IMR-90 (cell line): ENCODE measurements around the gene POFUT1. TPM values are rescaled to one million over a fixed set of nuclear protein-coding genes. Genes with fewer than 3 reads are reported as not detected.

Source experiments
- ATAC-seq: fragments of 200-7000 bp; cut with Tn5 transposase; 2 replicates; pipeline ENCODE4 v1.9.1; 2020; ENCODE audit warnings: low read depth, mild to moderate bottlenecking, moderate library complexity
- BruUV-seq: library from RNA; stranded (reverse); fragments of 400-500 nt; replicated peaks from 2 replicates; lab custom pipeline; 2021; lab: Mats Ljungman, UMichigan
- CTCF ChIA-PET: fragments of 300-600 bp; formaldehyde crosslinking; extraction: SDS; loops from one replicate; lab custom pipeline; 2021; ENCODE audit warnings: antibody characterized with exemption; lab: Yijun Ruan, JAX
- POLR2A ChIA-PET: fragments of 300-600 bp; sonication (Branson Sonifier 250); formaldehyde crosslinking; loops from one replicate; lab custom pipeline; 2022; ENCODE audit warnings: antibody characterized with exemption; ENCODE audit not compliant: unreplicated experiment; lab: Charles Lee
- DNase-seq: peaks from one replicate; pipeline ENCODE4 v3.0.0; 2013
- H2AFZ ChIP-seq: replicated peaks from 2 replicates; pipeline ENCODE3; 2013; ENCODE audit warnings: low read length, mild to moderate bottlenecking; ENCODE audit not compliant: poor library complexity
- H2AK5ac ChIP-seq: 2 replicates; pipeline ENCODE4 v1.6.1; 2013; ENCODE audit warnings: low read depth, low read length, inconsistent platforms
- H2AK9ac ChIP-seq: replicated peaks from 2 replicates; pipeline ENCODE3; 2013; ENCODE audit warnings: mild to moderate bottlenecking, low read depth, low read length, moderate library complexity; ENCODE audit not compliant: poor library complexity
- H2BK120ac ChIP-seq: 2 replicates; pipeline ENCODE4 v1.6.1; 2013; ENCODE audit warnings: low read depth, low read length, inconsistent platforms
- H2BK15ac ChIP-seq: 3 replicates; pipeline ENCODE4 v1.6.1; 2013; ENCODE audit warnings: low read depth, low read length, inconsistent platforms
- H2BK20ac ChIP-seq: 2 replicates; pipeline ENCODE4 v1.6.1; 2013; ENCODE audit warnings: low read depth, mild to moderate bottlenecking, inconsistent platforms, low read length, moderate library complexity
- H2BK5ac ChIP-seq: 2 replicates; pipeline ENCODE4 v1.6.1; 2013; ENCODE audit warnings: mild to moderate bottlenecking, low read depth, low read length, inconsistent platforms; ENCODE audit not compliant: poor library complexity, severe bottlenecking
- H3K14ac ChIP-seq: replicated peaks from 2 replicates; pipeline ENCODE4 v1.6.1; 2013; ENCODE audit warnings: low read depth, low read length, inconsistent platforms
- H3K18ac ChIP-seq: 2 replicates; pipeline ENCODE4 v1.6.1; 2013; ENCODE audit warnings: low read depth, low read length, control low read depth
- H3K23ac ChIP-seq: 2 replicates; pipeline ENCODE4 v1.6.1; 2013; ENCODE audit warnings: low read depth, low read length, inconsistent platforms
- H3K27ac ChIP-seq: 2 replicates; pipeline ENCODE4 v1.5.1; 2013; ENCODE audit warnings: mild to moderate bottlenecking, control low read depth, low read length; ENCODE audit not compliant: insufficient read depth
- H3K27me3 ChIP-seq: 2 replicates; pipeline ENCODE4 v1.6.1; 2013; ENCODE audit warnings: low read length; ENCODE audit not compliant: control insufficient read depth, insufficient read depth
- H3K36me3 ChIP-seq: 2 replicates; pipeline ENCODE4 v1.6.1; 2013; ENCODE audit warnings: low read length, mixed read lengths; ENCODE audit not compliant: control insufficient read depth, insufficient read depth
- H3K4ac ChIP-seq: 2 replicates; pipeline ENCODE4 v1.6.1; 2013; ENCODE audit warnings: low read depth, low read length, inconsistent platforms
- H3K4me1 ChIP-seq: 2 replicates; pipeline ENCODE4 v1.6.1; 2013; ENCODE audit warnings: low read length, mixed read lengths; ENCODE audit not compliant: control insufficient read depth, insufficient read depth
- H3K4me2 ChIP-seq: 2 replicates; pipeline ENCODE4 v1.6.1; 2013; ENCODE audit warnings: low read depth, mild to moderate bottlenecking, control low read depth, low read length, moderate library complexity
- H3K4me3 ChIP-seq: 2 replicates; pipeline ENCODE4 v1.5.1; 2013; ENCODE audit warnings: low read depth, mild to moderate bottlenecking, control low read depth, low read length, moderate library complexity; ENCODE audit not compliant: insufficient read depth
- H3K56ac ChIP-seq: 2 replicates; pipeline ENCODE4 v1.6.1; 2013; ENCODE audit warnings: low read length, inconsistent platforms; ENCODE audit not compliant: insufficient read depth; ENCODE audit errors: extremely low read depth
- H3K79me1 ChIP-seq, 2 experiments: 2 replicates each; pipeline ENCODE4 v1.6.1; 2013; ENCODE audit warnings: low read length in 2 of 2, inconsistent platforms in 1 of 2, low read depth in 1 of 2
- H3K9ac ChIP-seq: 2 replicates; pipeline ENCODE4 v1.6.1; 2013; ENCODE audit warnings: low read depth, low read length, control low read depth
- H3K9me1 ChIP-seq: 2 replicates; pipeline ENCODE4 v1.6.1; 2013; ENCODE audit warnings: low read length, inconsistent platforms; ENCODE audit not compliant: insufficient read depth
- H3K9me3 ChIP-seq: 2 replicates; pipeline ENCODE4 v1.6.1; 2013; ENCODE audit warnings: low read length; ENCODE audit not compliant: control insufficient read depth, insufficient read depth
- H4K20me1 ChIP-seq: 2 replicates; pipeline ENCODE4 v1.6.1; 2013; ENCODE audit warnings: low read length, inconsistent platforms; ENCODE audit not compliant: insufficient read depth
- H4K5ac ChIP-seq: 2 replicates; pipeline ENCODE4 v1.6.1; 2013; ENCODE audit warnings: mild to moderate bottlenecking, low read depth, low read length, control low read depth
- H4K8ac ChIP-seq, 2 experiments: 2 replicates each; pipeline ENCODE4 v1.6.1; 2013; ENCODE audit warnings: low read depth in 2 of 2, low read length in 2 of 2, control low read depth in 1 of 2, inconsistent platforms in 1 of 2
- H4K91ac ChIP-seq: 2 replicates; pipeline ENCODE4 v1.6.1; 2013; ENCODE audit warnings: low read depth, low read length, inconsistent platforms; ENCODE audit not compliant: insufficient read depth
- CEBPB ChIP-seq: IDR thresholded peaks from 2 replicates; pipeline ENCODE4 v1.6.1; 2012; ENCODE audit warnings: low read depth, low read length, improper control_type of control experiment
- CHD1 ChIP-seq: IDR thresholded peaks from 2 replicates; pipeline ENCODE4 v1.6.1; 2012; ENCODE audit warnings: low read depth, low read length, improper control_type of control experiment
- MAFK ChIP-seq: IDR thresholded peaks from 2 replicates; pipeline ENCODE4 v1.6.1; 2012; ENCODE audit warnings: low read depth, low read length, improper control_type of control experiment
- MAZ ChIP-seq: IDR thresholded peaks from 2 replicates; pipeline ENCODE4 v1.6.1; 2012; ENCODE audit warnings: low read depth, mild to moderate bottlenecking, low read length, improper control_type of control experiment, moderate library complexity, borderline replicate concordance
- RCOR1 ChIP-seq: IDR thresholded peaks from 2 replicates; pipeline ENCODE4 v1.6.1; 2012; ENCODE audit warnings: mild to moderate bottlenecking, low read length, improper control_type of control experiment; ENCODE audit not compliant: insufficient replicate concordance
- WGBS, 2 experiments: methylation state at CpG; one replicate each; pipeline versions ENCODE4 v1.1.5 to v1.1.7; 2013; ENCODE audit warnings: missing lambda C conversion rate in 2 of 2; ENCODE audit not compliant: insufficient read length in 1 of 2; ENCODE audit errors: extremely low coverage in 2 of 2; 5-methylcytosine and 5-hydroxymethylcytosine counted together
- dilution Hi-C: fragments of 300-500 bp; cut with HindIII; formaldehyde crosslinking; loops from one replicate; pipeline ENCODE4 v1.14.3; 2018; ENCODE audit warnings: low sequenced_read_pairs; ENCODE audit not compliant: unreplicated experiment
- in situ Hi-C: fragments of 300-500 bp; cut with MboI; formaldehyde crosslinking; loops from 3 replicates; pipeline ENCODE4 v1.14.3; 2019; ENCODE audit warnings: low sequenced_read_pairs, inconsistent platforms, mixed read lengths
- intact Hi-C: fragments of 100-400 bp; cut with micrococcal nuclease; formaldehyde crosslinking; loops from 2 replicates; pipeline ENCODE4 v1.10.0; 2022
- polyA plus RNA-seq, 3 experiments: library from polyadenylated mRNA; depleted of rRNA; stranded (reverse); fragments of >200 nt; gene quantifications; 2 replicates each; pipeline ENCODE4 v1.2.3, GENCODE V29; 2012; ENCODE audit warnings: low replicate concordance in 1 of 3
- total RNA-seq: library from RNA; depleted of rRNA; stranded (reverse); fragments of >200 nt; gene quantifications from 2 replicates; pipeline ENCODE4 v1.2.3, GENCODE V29; 2012

Gene POFUT1
- total and polyA plus RNA-seq, 2 of the 4 experiments (the other 2 are of a cell fraction) = 25.5 to 41.1 TPM

DNA sequence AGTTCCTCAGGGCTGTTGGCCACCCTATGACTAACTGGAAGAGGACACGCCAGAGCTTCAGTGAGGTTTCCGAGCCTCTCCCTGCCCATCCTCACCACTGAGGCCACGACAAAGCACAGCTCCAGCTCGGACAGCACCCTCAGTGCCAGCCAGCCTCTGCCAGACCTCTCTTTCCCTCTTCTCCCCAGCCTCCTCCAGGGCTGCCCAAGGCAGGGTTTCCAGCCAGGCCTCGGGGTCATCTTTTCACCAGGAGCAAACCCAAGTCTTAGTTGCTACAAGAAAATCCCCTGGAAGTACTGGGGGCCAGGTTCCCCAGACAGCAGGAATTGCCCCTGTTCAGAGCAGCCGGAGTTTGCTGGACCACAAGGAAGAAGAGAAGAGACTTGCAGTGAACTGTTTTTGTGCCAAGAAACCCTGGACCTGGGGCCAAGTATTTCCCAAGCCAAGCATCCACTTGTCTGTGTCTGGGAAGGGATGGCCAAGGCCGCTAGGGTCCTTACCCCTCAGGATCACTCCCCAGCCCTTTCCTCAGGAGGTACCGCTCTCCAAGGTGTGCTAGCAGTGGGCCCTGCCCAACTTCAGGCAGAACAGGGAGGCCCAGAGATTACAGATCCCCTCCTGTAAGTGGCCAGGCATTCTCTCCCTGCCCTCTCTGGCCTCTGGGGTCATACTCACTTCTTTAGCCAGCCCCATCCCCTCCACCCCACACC, 41.7 kb upstream of the POFUT1 start:
- Histone ChIP-seq H2BK20ac (no peak overlapping the region), H4K5ac (no peak overlapping the region), H3K9me3 (no peaks in the 10 kb centered on the region), H3K27ac (no peak overlapping the region), H3K4me2 (no peak overlapping the region), H3K9ac (no peak overlapping the region), H4K91ac (no peak overlapping the region), H4K8ac (no peak overlapping the region), H3K23ac (no peak overlapping the region), H2AK9ac (no peak overlapping the region), H2BK15ac (no peak overlapping the region), H3K79me1 (0 out of 4 replicates have a peak, but pooled peaks cover 0 to 4% of the 10 kb centered on the region in 2 experiments), H2BK5ac (no peak overlapping the region), H3K14ac (no peak overlapping the region), H3K27me3 (no peaks in the 10 kb centered on the region), H3K4me3 (no peak overlapping the region), H2BK120ac (no peak overlapping the region), H3K4me1 (peaks cover 7% of the 10 kb centered on the region; the same call in 1 of the 2 replicates), H3K18ac (no peak overlapping the region), H2AK5ac (no peak overlapping the region), H4K20me1 (no peaks in the 10 kb centered on the region), H3K4ac (no peak overlapping the region), H2AFZ (no peak overlapping the region), H3K36me3 (peaks cover 48% of the 10 kb centered on the region), H3K9me1 (peaks cover 6% of the 10 kb centered on the region; the same call in 1 of the 2 replicates), H3K56ac (no peak overlapping the region)
- CTCF ChIA-PET = no interaction called here
- BruUV-seq = no TSS peak
- dilution Hi-C loops (no loop called here), intact Hi-C loops (no loop called here), in situ Hi-C loops (no loop called here)
- WGBS, 2 experiments = 83% methylated on average over 2 of the region's 8 CpGs; no CpG with 5 or more reads in 1 of the 2 experiments
- ATAC-seq = no peak
- DNase-seq = no peak
- POLR2A ChIA-PET = no interaction called here
- no peak for TF ChIP-seq CHD1
- TF ChIP-seq RCOR1 = no peak
- no peak for TF ChIP-seq MAZ
- TF ChIP-seq MAFK = no peak
- TF ChIP-seq CEBPB = no peak
